HepG2 (cell line): ENCODE measurements around the gene ESRRB. TPM values are rescaled to one million over a fixed set of nuclear protein-coding genes. Genes with fewer than 3 reads are reported as not detected.

Experiments used
- ATAC-seq: fragments of 200-7000 bp; cut with Tn5 transposase; 3 replicates; pipeline ENCODE4 v1.9.1; 2020; ENCODE audit warnings: mild to moderate bottlenecking, moderate library complexity
- BruUV-seq: library from RNA; stranded (reverse); fragments of 400-500 nt; replicated peaks from 2 replicates; lab custom pipeline; 2021; lab: Mats Ljungman, UMichigan
- CTCF ChIA-PET: fragments of 300-600 bp; formaldehyde crosslinking; extraction: SDS; loops from one replicate; lab custom pipeline; 2021; ENCODE audit warnings: low total read pairs, inconsistent platforms, low intra/inter-chr PET ratio; lab: Yijun Ruan, JAX
- POLR2A ChIA-PET: fragments of 350-600 bp; sonication (Branson Sonifier 250); formaldehyde crosslinking; loops from one replicate; lab custom pipeline; 2020; ENCODE audit warnings: antibody characterized with exemption, inconsistent platforms; lab: Yijun Ruan, JAX
- DNase-seq: peaks from one replicate; pipeline ENCODE4 v3.0.0-alpha.2; 2015; ENCODE audit warnings: low spot score
- FAIRE-seq: peaks from 3 replicates; lab custom pipeline; 2011; peaks lifted over from hg19 to GRCh38; lab: Jason Lieb, UNC
- H2AFZ ChIP-seq: one replicate; pipeline ENCODE4 v1.6.1; 2011; ENCODE audit warnings: low read length, inconsistent platforms
- H3K27ac ChIP-seq: fragments of 300-600 bp; 3 replicates; pipeline ENCODE4 v1.8.0; 2011; ENCODE audit warnings: mixed run types, mild to moderate bottlenecking, mixed read lengths, low read length, inconsistent platforms; ENCODE audit not compliant: insufficient read depth; ENCODE audit errors: extremely low read length
- H3K27me3 ChIP-seq, 2 experiments: fragments of 200-600 bp in 1 of 2; 2 replicates in 1 of 2; 3 replicates in 1 of 2; pipeline versions ENCODE4 v1.6.0 to v1.8.0; 2011; ENCODE audit warnings: low read length in 2 of 2, mild to moderate bottlenecking in 2 of 2, moderate library complexity in 2 of 2, inconsistent platforms in 1 of 2; ENCODE audit not compliant: insufficient read depth in 2 of 2, control insufficient read depth in 1 of 2
- H3K36me3 ChIP-seq, 2 experiments: fragments of 200-600 bp in 1 of 2; replicated peaks in 1 of 2; 2 replicates in 1 of 2; 3 replicates in 1 of 2; pipeline versions ENCODE4 v1.5.1 to v1.8.0; 2011; ENCODE audit warnings: low read length in 2 of 2, inconsistent platforms in 1 of 2; ENCODE audit not compliant: insufficient read depth in 2 of 2, control insufficient read depth in 1 of 2
- H3K4me1 ChIP-seq: 2 replicates; pipeline ENCODE4 v1.5.1; 2012; ENCODE audit warnings: low read length, inconsistent platforms; ENCODE audit not compliant: insufficient read depth
- H3K4me2 ChIP-seq: 2 replicates; pipeline ENCODE4 v1.6.0; 2011; ENCODE audit warnings: low read depth, low read length, inconsistent platforms
- H3K4me3 ChIP-seq, 3 experiments: fragments of 200-600 bp in 1 of 3; sonication (generic), shearing (Covaris generic) in 1 of 3; replicated peaks in 1 of 3; 2 replicates each; pipeline ENCODE4 v1.5.1; 2011 to 2016; ENCODE audit warnings: low read length in 3 of 3, inconsistent platforms in 2 of 3, low read depth in 2 of 3, mild to moderate bottlenecking in 2 of 3, control low read depth in 1 of 3, mixed read lengths in 1 of 3; ENCODE audit not compliant: insufficient read depth in 1 of 3
- H3K79me2 ChIP-seq: one replicate; pipeline ENCODE4 v1.6.1; 2011; ENCODE audit warnings: low read length, inconsistent platforms; ENCODE audit not compliant: insufficient read depth
- H3K9ac ChIP-seq: 2 replicates; pipeline ENCODE4 v1.6.0; 2011; ENCODE audit warnings: mild to moderate bottlenecking, low read depth, low read length, inconsistent platforms; ENCODE audit not compliant: insufficient read depth
- H3K9me3 ChIP-seq: 2 replicates; pipeline ENCODE4 v1.5.1; 2012; ENCODE audit warnings: mild to moderate bottlenecking, low read length
- H4K20me1 ChIP-seq: 2 replicates; pipeline ENCODE4 v1.6.0; 2011; ENCODE audit warnings: inconsistent platforms, mild to moderate bottlenecking, low read length, moderate library complexity; ENCODE audit not compliant: insufficient read depth
- CEBPG ChIP-seq: IDR thresholded peaks from 2 replicates; pipeline ENCODE4 v1.6.1; 2016
- CREB1 ChIP-seq, 2 experiments: fragments of 450-650 bp in 1 of 2; IDR thresholded peaks; 2 replicates each; pipeline ENCODE4 v1.6.1; 2016 to 2017; ENCODE audit warnings: control low read depth in 1 of 2, mild to moderate bottlenecking in 1 of 2, missing compliant biosample characterization in 1 of 2, missing genetic modification characterization in 1 of 2
- FOXO1 ChIP-seq: sonication (generic); formaldehyde crosslinking; IDR thresholded peaks from 2 replicates; pipeline ENCODE4 v1.4.0; 2020; ENCODE audit warnings: missing genetic modification reagents
- KDM1A ChIP-seq: IDR thresholded peaks from 2 replicates; pipeline ENCODE4 v1.6.1; 2016; ENCODE audit warnings: missing compliant biosample characterization
- KLF12 ChIP-seq: sonication (generic); formaldehyde crosslinking; IDR thresholded peaks from 2 replicates; pipeline ENCODE4 v1.4.0; 2020; ENCODE audit warnings: missing genetic modification reagents, borderline replicate concordance
- KLF13 ChIP-seq: sonication (generic); formaldehyde crosslinking; IDR thresholded peaks from 2 replicates; pipeline ENCODE4 v1.4.0; 2020; ENCODE audit warnings: mild to moderate bottlenecking, missing genetic modification reagents
- MAFF ChIP-seq: IDR thresholded peaks from 2 replicates; pipeline ENCODE4 v1.6.1; 2011; ENCODE audit warnings: low read depth, low read length, improper control_type of control experiment
- MED8 ChIP-seq: sonication (generic); formaldehyde crosslinking; IDR thresholded peaks from 2 replicates; pipeline ENCODE4 v1.8.1; 2023; ENCODE audit warnings: mild to moderate bottlenecking, missing genetic modification reagents; ENCODE audit not compliant: insufficient replicate concordance
- SATB2 ChIP-seq: sonication (generic); formaldehyde crosslinking; IDR thresholded peaks from 2 replicates; pipeline ENCODE4 v1.5.0; 2020; ENCODE audit warnings: missing genetic modification reagents
- ZBTB44 ChIP-seq: sonication (generic); formaldehyde crosslinking; IDR thresholded peaks from 2 replicates; pipeline ENCODE4 v1.4.0; 2020; ENCODE audit warnings: missing genetic modification reagents
- ZNF616 ChIP-seq: sonication (generic); formaldehyde crosslinking; IDR thresholded peaks from 2 replicates; pipeline ENCODE4 v1.5.0; 2020; ENCODE audit warnings: low read depth, mild to moderate bottlenecking, missing genetic modification reagents
- ZNF788 ChIP-seq: sonication (generic); formaldehyde crosslinking; IDR thresholded peaks from 2 replicates; pipeline ENCODE4 v1.5.0; 2020; ENCODE audit warnings: mild to moderate bottlenecking, missing genetic modification reagents, borderline replicate concordance
- WGBS: methylation state at CpG from one replicate; pipeline ENCODE4 v1.1.6; 2017; ENCODE audit warnings: low lambda C conversion rate; 5-methylcytosine and 5-hydroxymethylcytosine counted together
- in situ Hi-C: cut with HindIII; loops from 2 replicates; pipeline ENCODE4 v1.10.0; 2017; ENCODE audit warnings: low pct_unique_long_range_greater_than_20kb; ENCODE audit not compliant: extremely low pct_ligation_motif_present
- intact Hi-C: fragments of 100-400 bp; cut with micrococcal nuclease; formaldehyde crosslinking; loops from one replicate; pipeline ENCODE4 v1.10.0; 2022; ENCODE audit not compliant: unreplicated experiment
- polyA plus RNA-seq, 8 experiments: library from polyadenylated mRNA; depleted of rRNA in 3 of 8; stranded (reverse) in 7 of 8; unstranded in 1 of 8; fragments of >200 nt; fragmentation: Illumina TruSeq in 4 of 8; extraction: Trizol in 4 of 8; gene quantifications; 2 replicates each; pipeline versions ENCODE4 v1.2.1 to v1.2.3, GENCODE V29; 2011 to 2016; ENCODE audit warnings: low read depth in 4 of 8, missing spikeins in 1 of 8, mixed read lengths in 1 of 8; ENCODE audit not compliant: insufficient read depth in 1 of 8
- total RNA-seq, 5 experiments: library from RNA; depleted of rRNA; stranded (reverse); fragments of >200 nt; fragmentation: Illumina TruSeq; extraction: Trizol; gene quantifications; 2 replicates each; pipeline ENCODE4 v1.2.3, GENCODE V29; 2016; ENCODE audit warnings: low read depth in 1 of 5
- TF ChIP-seq, protein P1 (sequence below): sonication (generic); formaldehyde crosslinking; IDR thresholded peaks from 2 replicates; pipeline ENCODE4 v1.5.1; 2020; ENCODE audit warnings: missing genetic modification reagents, mild to moderate bottlenecking, borderline replicate concordance

ESRRB gene
- total and polyA plus RNA-seq, 2 of the 13 experiments (the other 11 are each of a cell fraction or from before 2014, with no cell fraction given), result 0.04 to 0.33 TPM

DNA sequence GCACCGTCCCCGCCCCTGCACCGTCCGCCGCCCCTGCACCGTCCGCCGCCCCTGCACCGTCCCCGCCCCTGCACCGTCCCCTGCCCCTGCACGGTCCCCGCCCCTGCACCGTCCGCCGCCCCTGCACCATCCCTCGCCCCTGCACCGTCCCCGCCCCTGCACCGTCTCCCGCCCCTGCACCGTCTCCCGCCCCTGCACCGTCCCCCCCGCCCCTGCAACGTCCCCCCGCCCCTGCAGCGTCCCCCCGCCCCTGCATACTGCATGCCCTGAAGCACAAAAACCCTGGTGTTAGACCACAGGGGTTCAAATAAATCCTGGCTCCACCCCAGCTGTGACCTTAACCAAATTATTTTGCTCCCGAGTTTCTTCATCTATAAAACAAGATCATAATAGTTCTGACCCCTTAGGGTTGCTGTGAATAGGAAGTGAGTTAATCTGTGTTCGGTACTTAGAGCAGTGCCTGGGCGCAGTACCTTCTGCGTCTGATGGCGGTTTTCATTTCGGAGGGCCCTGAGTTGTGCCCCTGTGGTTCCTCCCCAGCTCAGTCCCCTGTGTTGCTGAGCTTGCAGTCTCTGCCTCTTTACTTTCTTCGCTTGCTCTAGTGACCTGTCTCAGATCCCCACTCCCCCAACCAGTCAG, 38.1 kb downstream of the ESRRB start:
- Histone ChIP-seq H3K27ac (no peak overlapping the region), H3K27me3 (peaks cover 1 to 9% of the 10 kb centered on the region in 2 experiments; a peak in 4 of 5 replicates), H3K79me2 (no peaks in the 10 kb centered on the region), H3K4me2 (no peak overlapping the region), H2AFZ (no peak overlapping the region)
- TF ChIP-seq MED8 (CRISPR knock-in tag) (no peak), KLF12 (no peak), CEBPG (no peak), KDM1A (CRISPR knock-in tag) (no peak), MAFF (no peak), ZBTB44 (CRISPR knock-in tag) (no peak), CREB1 (IDR thresholded peaks at IDR 0.05) (no peak), CREB1 (CRISPR knock-in tag; IDR thresholded peaks at IDR 0.05) (no peak), SATB2 (CRISPR knock-in tag) (no peak), ZNF616 (CRISPR knock-in tag) (no peak), ZNF788 (CRISPR knock-in tag) (no peak), KLF13 (CRISPR knock-in tag) (no peak), FOXO1 (no peak)
- TF ChIP-seq, protein P1, sequence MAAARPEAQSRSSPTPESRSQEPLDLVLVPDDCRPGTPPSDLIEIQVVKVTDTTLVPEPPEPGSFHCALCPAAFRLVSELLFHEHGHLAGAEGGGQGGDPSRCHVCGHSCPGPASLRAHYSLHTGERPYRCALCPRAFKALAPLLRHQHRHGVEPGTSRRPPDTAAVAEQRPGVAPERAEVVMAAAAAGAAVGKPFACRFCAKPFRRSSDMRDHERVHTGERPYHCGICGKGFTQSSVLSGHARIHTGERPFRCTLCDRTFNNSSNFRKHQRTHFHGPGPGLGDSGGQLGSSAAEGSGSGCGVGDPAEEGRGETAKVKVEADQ (CRISPR knock-in tag), result no peak
- TF ChIP-seq, all 625 proteins: peak for 0
- CTCF ChIA-PET, result no interaction called here
- H3K36me3 ChIP-seq, result no peaks in the 10 kb centered on the region
- H4K20me1 ChIP-seq, result no peaks in the 10 kb centered on the region
- H3K4me3 ChIP-seq, result no peak overlapping the region
- H3K9me3 ChIP-seq, result no peaks in the 10 kb centered on the region
- ATAC-seq (no peak), DNase-seq (no peak), FAIRE-seq (no peak)
- in situ Hi-C loops, result no loop called here
- 21% methylated on average over 33 of the region's 36 CpGs for WGBS
- intact Hi-C loops, result no loop called here
- BruUV-seq, result no TSS peak
- no peak overlapping the region for H3K9ac ChIP-seq
- POLR2A ChIA-PET, result no interaction called here
- H3K4me1 ChIP-seq, result no peaks in the 10 kb centered on the region
